Neural progenitor cell (in vitro differentiated cells): ENCODE data around the gene IL16. TPM values are rescaled to one million over a fixed set of nuclear protein-coding genes. Genes with fewer than 3 reads are reported as not detected.

ENCODE experiments used
- DNase-seq: peaks from one replicate; pipeline ENCODE4 v3.0.0-alpha.2; 2016; ENCODE audit warnings: low spot score
- H2AFZ ChIP-seq: fragments of 200-600 bp; sonication (generic); replicated peaks from 2 replicates; pipeline ENCODE4 v1.6.1; 2016; ENCODE audit warnings: antibody characterized with exemption
- H3F3A ChIP-seq: fragments of 200-600 bp; sonication (generic); 2 replicates; pipeline ENCODE4 v1.6.1; 2016; ENCODE audit warnings: antibody characterized with exemption, low read depth
- H3K27ac ChIP-seq: fragments of 200-600 bp; sonication (generic); 2 replicates; pipeline ENCODE4 v1.5.1; 2016; ENCODE audit warnings: mild to moderate bottlenecking
- H3K27me3 ChIP-seq: fragments of 200-600 bp; sonication (generic); 2 replicates; pipeline ENCODE4 v1.6.1; 2016; ENCODE audit warnings: mild to moderate bottlenecking, moderate library complexity
- H3K36me3 ChIP-seq: fragments of 200-600 bp; sonication (generic); 2 replicates; pipeline ENCODE4 v1.5.1; 2016
- H3K4me1 ChIP-seq: fragments of 200-600 bp; sonication (generic); 2 replicates; pipeline ENCODE4 v1.6.1; 2016; ENCODE audit warnings: mixed run types
- H3K4me2 ChIP-seq: fragments of 200-600 bp; sonication (generic); 2 replicates; pipeline ENCODE4 v1.6.1; 2016
- H3K4me3 ChIP-seq: fragments of 200-600 bp; sonication (generic); 2 replicates; pipeline ENCODE4 v1.5.1; 2016
- H3K79me2 ChIP-seq: fragments of 200-600 bp; sonication (generic); 2 replicates; pipeline ENCODE4 v1.6.1; 2016; ENCODE audit warnings: low read depth
- H3K9ac ChIP-seq: fragments of 200-600 bp; sonication (generic); 2 replicates; pipeline ENCODE4 v1.6.1; 2016
- H3K9me3 ChIP-seq: fragments of 200-600 bp; sonication (generic); 2 replicates; pipeline ENCODE4 v1.5.1; 2016; ENCODE audit warnings: low read depth
- H4K20me1 ChIP-seq: fragments of 200-600 bp; sonication (generic); 2 replicates; pipeline ENCODE4 v1.6.1; 2016; ENCODE audit warnings: low read depth
- H3K27ac Mint-ChIP-seq: 3 replicates; pipeline ENCODE4 v1.8.0; 2021; ENCODE audit warnings: mixed read lengths
- H3K27me3 Mint-ChIP-seq: 2 replicates; pipeline ENCODE4 v1.8.0; 2022; ENCODE audit warnings: low read depth, mild to moderate bottlenecking, inconsistent platforms, moderate library complexity, mixed read lengths; ENCODE audit not compliant: insufficient read depth
- H3K36me3 Mint-ChIP-seq: 3 replicates; pipeline ENCODE4 v1.8.0; 2021; ENCODE audit warnings: mixed read lengths
- H3K4me1 Mint-ChIP-seq: 3 replicates; pipeline ENCODE4 v1.8.0; 2021; ENCODE audit warnings: mixed read lengths
- H3K4me3 Mint-ChIP-seq: 3 replicates; pipeline ENCODE4 v1.8.0; 2021; ENCODE audit warnings: mild to moderate bottlenecking, moderate library complexity, mixed read lengths
- H3K9me3 Mint-ChIP-seq: 3 replicates; pipeline ENCODE4 v1.8.0; 2020; ENCODE audit warnings: mixed read lengths
- EZH2 ChIP-seq: fragments of 200-600 bp; sonication (generic); IDR thresholded peaks from 2 replicates; pipeline ENCODE4 v1.6.1; 2017; ENCODE audit warnings: antibody characterized with exemption, mild to moderate bottlenecking, moderate library complexity
- EZH2phosphoT487 ChIP-seq: fragments of 200-600 bp; sonication (generic); IDR thresholded peaks from 2 replicates; pipeline ENCODE4 v1.6.1; 2017; ENCODE audit warnings: antibody characterized with exemption
- total RNA-seq: library from RNA; depleted of rRNA; stranded (reverse); fragments of >200 nt; gene quantifications from 2 replicates; pipeline ENCODE4 v1.2.3, GENCODE V29; 2015; ENCODE audit warnings: low replicate concordance
- TF ChIP-seq, protein P1 (sequence below): fragments of 200-600 bp; sonication (generic); IDR thresholded peaks from 2 replicates; pipeline ENCODE4 v1.5.1; 2017; ENCODE audit warnings: antibody characterized with exemption, mild to moderate bottlenecking

IL16 gene
- total RNA-seq, 1 donor from 2014 or later: not detected

DNA sequence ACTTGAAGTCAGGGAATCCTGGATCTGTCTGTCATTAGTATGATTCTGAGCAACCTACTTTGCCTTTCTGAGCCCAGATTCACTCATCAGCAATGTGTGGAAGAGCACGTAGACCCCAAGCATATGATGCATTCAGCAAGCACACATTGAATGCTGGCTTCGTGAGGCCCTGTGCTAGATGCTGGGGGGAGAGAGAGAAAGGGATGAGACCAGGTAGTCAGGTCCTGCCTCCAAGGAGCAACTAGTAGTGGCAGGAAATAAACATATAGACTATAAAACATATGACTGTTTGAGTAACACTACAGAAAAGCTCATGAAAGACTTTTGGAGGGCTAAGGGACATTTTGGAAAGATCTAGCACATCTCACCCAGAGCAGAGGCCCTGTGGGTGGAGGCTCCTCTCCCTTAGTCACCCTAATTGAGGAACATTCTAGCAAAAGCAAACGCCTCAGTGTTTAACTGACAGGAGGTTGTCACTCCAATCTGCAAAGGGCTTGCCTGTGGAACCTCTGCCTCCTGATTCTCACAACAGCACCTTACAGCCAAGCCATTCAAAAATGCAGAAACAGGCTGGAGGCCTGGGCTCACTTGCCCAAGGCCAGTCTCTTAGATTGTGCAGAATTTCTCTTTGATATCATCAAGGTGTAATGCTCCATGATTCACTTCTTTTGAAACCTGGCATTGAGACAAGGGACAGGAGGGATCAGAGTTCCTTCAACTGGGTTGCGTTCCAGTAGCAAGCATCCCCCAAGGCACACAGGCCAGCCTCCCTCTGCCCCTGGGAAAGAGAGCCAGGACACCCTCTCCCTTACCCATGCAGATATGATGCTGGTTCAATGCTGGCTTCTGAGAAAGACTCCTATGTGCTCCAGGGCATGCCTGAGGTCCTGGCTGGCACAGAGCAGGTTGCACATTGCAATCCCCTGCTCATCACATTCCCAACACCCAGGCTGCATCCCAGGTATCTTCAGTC, 101.2 kb downstream of the IL16 start:
- Mint-ChIP-seq H3K36me3 (no peaks in the 10 kb centered on the region), H3K27me3 (peaks cover 13% of the 10 kb centered on the region), H3K4me1 (peaks cover 5% of the 10 kb centered on the region), H3K4me3 (no peak overlapping the region), H3K27ac (no peak overlapping the region), H3K9me3 (no peaks in the 10 kb centered on the region)
- H3K36me3 ChIP-seq: no peaks in the 10 kb centered on the region
- TF ChIP-seq, protein P1, sequence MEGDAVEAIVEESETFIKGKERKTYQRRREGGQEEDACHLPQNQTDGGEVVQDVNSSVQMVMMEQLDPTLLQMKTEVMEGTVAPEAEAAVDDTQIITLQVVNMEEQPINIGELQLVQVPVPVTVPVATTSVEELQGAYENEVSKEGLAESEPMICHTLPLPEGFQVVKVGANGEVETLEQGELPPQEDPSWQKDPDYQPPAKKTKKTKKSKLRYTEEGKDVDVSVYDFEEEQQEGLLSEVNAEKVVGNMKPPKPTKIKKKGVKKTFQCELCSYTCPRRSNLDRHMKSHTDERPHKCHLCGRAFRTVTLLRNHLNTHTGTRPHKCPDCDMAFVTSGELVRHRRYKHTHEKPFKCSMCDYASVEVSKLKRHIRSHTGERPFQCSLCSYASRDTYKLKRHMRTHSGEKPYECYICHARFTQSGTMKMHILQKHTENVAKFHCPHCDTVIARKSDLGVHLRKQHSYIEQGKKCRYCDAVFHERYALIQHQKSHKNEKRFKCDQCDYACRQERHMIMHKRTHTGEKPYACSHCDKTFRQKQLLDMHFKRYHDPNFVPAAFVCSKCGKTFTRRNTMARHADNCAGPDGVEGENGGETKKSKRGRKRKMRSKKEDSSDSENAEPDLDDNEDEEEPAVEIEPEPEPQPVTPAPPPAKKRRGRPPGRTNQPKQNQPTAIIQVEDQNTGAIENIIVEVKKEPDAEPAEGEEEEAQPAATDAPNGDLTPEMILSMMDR: no peak
- no peak for TF ChIP-seq EZH2
- no peak for TF ChIP-seq EZH2phosphoT487
- no peak overlapping the region for H3K4me2 ChIP-seq
- H3K4me1 ChIP-seq: peaks cover 7% of the 10 kb centered on the region
- no peak overlapping the region for H3K9ac ChIP-seq
- H3K9me3 ChIP-seq: no peaks in the 10 kb centered on the region
- H3K79me2 ChIP-seq: no peaks in the 10 kb centered on the region
- H3K4me3 ChIP-seq: no peak overlapping the region
- no peaks in the 10 kb centered on the region for H4K20me1 ChIP-seq
- H3K27me3 ChIP-seq: no peaks in the 10 kb centered on the region
- H2AFZ ChIP-seq: no peak overlapping the region
- no peak for DNase-seq
- H3K27ac ChIP-seq: no peak overlapping the region
- H3F3A ChIP-seq: no peaks in the 10 kb centered on the region

GRCh38 chr15:81298611-81299010, 101.9 kb downstream of the IL16 start:
- Mint-ChIP-seq H3K27ac (no peak overlapping the region), H3K27me3 (peaks cover 13% of the 10 kb centered on the region), H3K9me3 (no peaks in the 10 kb centered on the region), H3K4me3 (no peak overlapping the region), H3K4me1 (peaks cover 11% of the 10 kb centered on the region), H3K36me3 (no peaks in the 10 kb centered on the region)
- no peaks in the 10 kb centered on the region for H3K36me3 ChIP-seq
- no peaks in the 10 kb centered on the region for H4K20me1 ChIP-seq
- TF ChIP-seq EZH2: no peak
- TF ChIP-seq, protein P1: no peak
- H3K4me3 ChIP-seq: no peak overlapping the region
- H2AFZ ChIP-seq: no peak overlapping the region
- no peak for DNase-seq
- peaks cover 11% of the 10 kb centered on the region for H3K4me1 ChIP-seq
- H3K27ac ChIP-seq: no peak overlapping the region
- no peak overlapping the region for H3K9ac ChIP-seq
- H3K9me3 ChIP-seq: no peaks in the 10 kb centered on the region
- no peaks in the 10 kb centered on the region for H3F3A ChIP-seq
- H3K79me2 ChIP-seq: no peaks in the 10 kb centered on the region
- no peak overlapping the region for H3K4me2 ChIP-seq
- H3K27me3 ChIP-seq: no peaks in the 10 kb centered on the region

GRCh38 chr15:81299156-81299555, 102.5 kb downstream of the IL16 start:
- DNase-seq: no peak
- no peaks in the 10 kb centered on the region for H3K9me3 Mint-ChIP-seq
- TF ChIP-seq EZH2phosphoT487: no peak
- TF ChIP-seq, protein P1: no peak
- TF ChIP-seq EZH2: no peak
- Histone ChIP-seq H3K4me1 (peaks cover 16% of the 10 kb centered on the region), H3K79me2 (no peaks in the 10 kb centered on the region), H3K9me3 (no peaks in the 10 kb centered on the region), H3F3A (peaks cover 5% of the 10 kb centered on the region), H3K27ac (no peak overlapping the region), H2AFZ (no peak overlapping the region), H4K20me1 (no peaks in the 10 kb centered on the region), H3K4me3 (no peak overlapping the region), H3K36me3 (no peaks in the 10 kb centered on the region), H3K4me2 (no peak overlapping the region), H3K9ac (no peak overlapping the region), H3K27me3 (no peaks in the 10 kb centered on the region)
- peaks cover 9% of the 10 kb centered on the region for H3K27me3 Mint-ChIP-seq
- no peak overlapping the region for H3K27ac Mint-ChIP-seq
- H3K4me1 Mint-ChIP-seq: peaks cover 16% of the 10 kb centered on the region
- H3K4me3 Mint-ChIP-seq: no peak overlapping the region
- no peaks in the 10 kb centered on the region for H3K36me3 Mint-ChIP-seq
